Ovary (tissue), 3 donors: ENCODE results near the gene ROBO1.

Experiments
- CTCF ChIP-seq, 3 donors: fragments of 450-650 bp in 2 of 3; fragments of 200-600 bp in 1 of 3; IDR thresholded peaks; one replicate each; pipeline versions ENCODE4 v1.5.1 to v1.8.0; 2016 to 2022; ENCODE audit warnings: antibody characterized with exemption in 3 of 3, mild to moderate bottlenecking in 1 of 3
- EP300 ChIP-seq: sonication (generic); formaldehyde crosslinking; IDR thresholded peaks from one replicate; pipeline ENCODE4 v1.6.1; 2017; ENCODE audit warnings: antibody characterized with exemption
- POLR2A ChIP-seq: fragments of 450-650 bp; IDR thresholded peaks from one replicate; pipeline ENCODE4 v1.6.1; 2017; ENCODE audit warnings: antibody characterized with exemption, mild to moderate bottlenecking, moderate library complexity
- donor health status: DM: no; HTN: no; CAD: no.

GRCh38 chr3:79111375-79112052, 656.3 kb downstream of the ROBO1 start:
- no peak for TF ChIP-seq POLR2A
- TF ChIP-seq CTCF (IDR thresholded peaks at IDR 0.05), result no peak
- TF ChIP-seq EP300, result no peak
